H9 (cell line): ENCODE data around the gene MAP1LC3B. TPM values are rescaled to one million over a fixed set of nuclear protein-coding genes. Genes with fewer than 3 reads are reported as not detected.

Experiments used
- DNase-seq: peaks from one replicate; pipeline ENCODE4 v3.0.0-alpha.2; 2017
- H2AFZ ChIP-seq: one replicate; pipeline ENCODE4 v1.6.1; 2013; ENCODE audit warnings: mild to moderate bottlenecking, low read length, control low read depth, moderate library complexity
- H2AK5ac ChIP-seq: 2 replicates; pipeline ENCODE4 v1.6.1; 2013; ENCODE audit warnings: low read length, control low read depth, mixed read lengths; ENCODE audit not compliant: insufficient read length
- H2BK120ac ChIP-seq: one replicate; pipeline ENCODE4 v1.6.1; 2013; ENCODE audit warnings: low read depth, mild to moderate bottlenecking, low read length, control low read depth, inconsistent platforms; ENCODE audit not compliant: poor library complexity, severe bottlenecking
- H2BK12ac ChIP-seq: 2 replicates; pipeline ENCODE4 v1.6.1; 2013; ENCODE audit warnings: low read length, control low read depth, mixed read lengths, low read depth; ENCODE audit not compliant: insufficient read length
- H2BK15ac ChIP-seq: 2 replicates; pipeline ENCODE4 v1.6.1; 2013; ENCODE audit warnings: low read depth, low read length, control low read depth
- H2BK20ac ChIP-seq: one replicate; pipeline ENCODE4 v1.6.1; 2013; ENCODE audit warnings: low read depth, mild to moderate bottlenecking, low read length, control low read depth, inconsistent platforms; ENCODE audit not compliant: poor library complexity, severe bottlenecking
- H2BK5ac ChIP-seq: 2 replicates; pipeline ENCODE4 v1.6.1; 2013; ENCODE audit warnings: low read length, control low read depth, mixed read lengths; ENCODE audit not compliant: insufficient read length
- H3K14ac ChIP-seq: 2 replicates; pipeline ENCODE4 v1.6.1; 2013; ENCODE audit warnings: low read length, control low read depth; ENCODE audit not compliant: insufficient read depth
- H3K18ac ChIP-seq: 2 replicates; pipeline ENCODE4 v1.6.1; 2013; ENCODE audit warnings: low read depth, mild to moderate bottlenecking, mixed read lengths, low read length, control low read depth; ENCODE audit not compliant: insufficient read length
- H3K23ac ChIP-seq: 2 replicates; pipeline ENCODE4 v1.6.1; 2013; ENCODE audit warnings: low read length, control low read depth, mixed read lengths, low read depth; ENCODE audit not compliant: insufficient read length
- H3K23me2 ChIP-seq: 2 replicates; pipeline ENCODE4 v1.6.1; 2013; ENCODE audit warnings: low read depth, mild to moderate bottlenecking, mixed read lengths, low read length, control low read depth; ENCODE audit not compliant: insufficient read length, poor library complexity, severe bottlenecking
- H3K27ac ChIP-seq: 2 replicates; pipeline ENCODE4 v1.5.1; 2013; ENCODE audit warnings: low read length, control low read depth, mixed read lengths, low read depth; ENCODE audit not compliant: insufficient read length
- H3K27me3 ChIP-seq: 2 replicates; pipeline ENCODE4 v1.6.1; 2013; ENCODE audit warnings: low read length, control low read depth, inconsistent platforms; ENCODE audit not compliant: insufficient read depth
- H3K4ac ChIP-seq: 2 replicates; pipeline ENCODE4 v1.6.1; 2013; ENCODE audit warnings: low read depth, mild to moderate bottlenecking, control low read depth, inconsistent platforms, low read length, moderate library complexity
- H3K4me1 ChIP-seq: 2 replicates; pipeline ENCODE4 v1.6.1; 2013; ENCODE audit warnings: low read length, control low read depth, inconsistent platforms; ENCODE audit not compliant: insufficient read depth
- H3K4me2 ChIP-seq: 2 replicates; pipeline ENCODE4 v1.6.1; 2013; ENCODE audit warnings: low read length, control low read depth, mixed read lengths; ENCODE audit not compliant: insufficient read length, insufficient read depth
- H3K56ac ChIP-seq: 2 replicates; pipeline ENCODE4 v1.6.1; 2013; ENCODE audit warnings: low read depth, mild to moderate bottlenecking, mixed read lengths, low read length, control low read depth; ENCODE audit not compliant: insufficient read length
- H3K79me1 ChIP-seq: 2 replicates; pipeline ENCODE4 v1.6.1; 2013; ENCODE audit warnings: low read depth, mild to moderate bottlenecking, moderate library complexity, low read length, control low read depth, inconsistent platforms; ENCODE audit not compliant: insufficient read depth, poor library complexity, severe bottlenecking
- H3K79me2 ChIP-seq: 2 replicates; pipeline ENCODE4 v1.6.1; 2013; ENCODE audit warnings: low read length, control low read depth, inconsistent platforms; ENCODE audit not compliant: insufficient read depth
- H3K9ac ChIP-seq: 2 replicates; pipeline ENCODE4 v1.6.1; 2013; ENCODE audit warnings: low read length, control low read depth, mixed read lengths; ENCODE audit not compliant: insufficient read length; ENCODE audit errors: extremely low read depth
- H3K9me3 ChIP-seq: one replicate; pipeline ENCODE4 v1.6.1; 2013; ENCODE audit warnings: low read depth, low read length, inconsistent platforms; ENCODE audit not compliant: control insufficient read depth
- H3T11ph ChIP-seq: one replicate; pipeline ENCODE4 v1.6.1; 2013; ENCODE audit warnings: mild to moderate bottlenecking, low read length, control low read depth, inconsistent platforms
- H4K20me1 ChIP-seq: one replicate; pipeline ENCODE4 v1.6.1; 2013; ENCODE audit not compliant: control insufficient read depth, insufficient read length, insufficient read depth
- H4K5ac ChIP-seq: 2 replicates; pipeline ENCODE4 v1.6.1; 2013; ENCODE audit warnings: low read depth, mild to moderate bottlenecking, mixed read lengths, low read length, control low read depth; ENCODE audit not compliant: insufficient read length
- H4K8ac ChIP-seq: replicated peaks from 2 replicates; pipeline ENCODE4 v1.6.1; 2013; ENCODE audit warnings: low read length, control low read depth, mixed read lengths, low read depth; ENCODE audit not compliant: insufficient read length
- H4K91ac ChIP-seq: 2 replicates; pipeline ENCODE4 v1.6.1; 2013; ENCODE audit warnings: low read depth, mild to moderate bottlenecking, moderate library complexity, mixed read lengths, low read length, control low read depth; ENCODE audit not compliant: insufficient read length
- H3K27ac Mint-ChIP-seq, 3 experiments: 2 replicates in 2 of 3; 3 replicates in 1 of 3; pipeline ENCODE4 v1.8.0; 2020 to 2021; ENCODE audit warnings: mixed read lengths in 3 of 3, mild to moderate bottlenecking in 1 of 3, moderate library complexity in 1 of 3
- H3K27me3 Mint-ChIP-seq: 2 replicates; pipeline ENCODE4 v1.8.0; 2021; ENCODE audit warnings: low read depth, mild to moderate bottlenecking, moderate library complexity, mixed read lengths
- H3K36me3 Mint-ChIP-seq, 3 experiments: 2 replicates in 2 of 3; 3 replicates in 1 of 3; pipeline ENCODE4 v1.8.0; 2020 to 2021; ENCODE audit warnings: low read depth in 3 of 3, mixed read lengths in 3 of 3; ENCODE audit not compliant: insufficient read depth in 1 of 3
- H3K4me1 Mint-ChIP-seq, 2 experiments: 2 replicates each; pipeline ENCODE4 v1.8.0; 2020; ENCODE audit warnings: mixed read lengths in 2 of 2
- H3K4me3 Mint-ChIP-seq, 2 experiments: 2 replicates in 1 of 2; 3 replicates in 1 of 2; pipeline ENCODE4 v1.8.0; 2020 to 2021; ENCODE audit warnings: mild to moderate bottlenecking in 2 of 2, mixed read lengths in 2 of 2, moderate library complexity in 1 of 2
- H3K9me3 Mint-ChIP-seq, 2 experiments: 2 replicates in 1 of 2; 3 replicates in 1 of 2; pipeline ENCODE4 v1.8.0; 2020; ENCODE audit warnings: mild to moderate bottlenecking in 2 of 2, mixed read lengths in 2 of 2, moderate library complexity in 1 of 2
- CTCF ChIP-seq: fragments of 200-600 bp; sonication (generic); conservative IDR thresholded peaks from 3 replicates; pipeline ENCODE4 v1.8.0; 2021; ENCODE audit warnings: antibody characterized with exemption, mild to moderate bottlenecking
- WGBS: extraction: QIAGEN DNeasy Blood & Tissue Kit; methylation state at CpG from one replicate; pipeline ENCODE4 v1.1.7; 2013; ENCODE audit warnings: missing lambda C conversion rate, low lambda C conversion rate, mixed read lengths; ENCODE audit not compliant: insufficient read length; ENCODE audit errors: extremely low coverage; 5-methylcytosine and 5-hydroxymethylcytosine counted together
- total RNA-seq: library from RNA; stranded (reverse); gene quantifications from 2 replicates; pipeline ENCODE4 v1.2.1, GENCODE V29; 2021

Gene MAP1LC3B
- total RNA-seq, 1 experiment from 2014 or later = 47.1 TPM

- Histone ChIP-seq H3K79me2 (no peaks in the 10 kb centered on the region), H4K5ac (no peak overlapping the region), H3K18ac (no peak overlapping the region), H2AK5ac (no peak overlapping the region), H2AFZ (no peak overlapping the region), H3K23ac (no peak overlapping the region), H2BK12ac (no peak overlapping the region), H2BK20ac (no peak overlapping the region), H3K56ac (no peak overlapping the region), H3K9me3 (no peaks in the 10 kb centered on the region), H4K20me1 (no peaks in the 10 kb centered on the region), H3K79me1 (no peaks in the 10 kb centered on the region), H4K91ac (no peak overlapping the region), H2BK120ac (no peak overlapping the region), H3K4me1 (no peaks in the 10 kb centered on the region), H3T11ph (no peak overlapping the region), H3K27me3 (no peaks in the 10 kb centered on the region), H2BK5ac (no peak overlapping the region), H3K14ac (no peak overlapping the region), H3K4ac (no peak overlapping the region), H2BK15ac (no peak overlapping the region), H3K23me2 (no peaks in the 10 kb centered on the region), H3K27ac (no peak overlapping the region), H3K4me2 (no peak overlapping the region), H3K9ac (no peak overlapping the region), H4K8ac (no peak overlapping the region)
- no peaks in the 10 kb centered on the region for H3K9me3 Mint-ChIP-seq
- DNase-seq = no peak
- WGBS = no CpG with 5 or more reads among the region's 14 CpGs
- peak overlapping the region in 1 of 3 experiments; percentile 68; a peak in 2 of 7 replicates for H3K27ac Mint-ChIP-seq
- H3K4me1 Mint-ChIP-seq = peaks cover 0 to 3% of the 10 kb centered on the region in 2 experiments; a peak in 1 of 4 replicates
- no peaks in the 10 kb centered on the region for H3K27me3 Mint-ChIP-seq
- peaks cover 15 to 61% (median 47%) of the 10 kb centered on the region in 3 experiments for H3K36me3 Mint-ChIP-seq
- no peak overlapping the region for H3K4me3 Mint-ChIP-seq
- TF ChIP-seq CTCF = no peak
Measured at GRCh38 chr16:87453326-87453725, 61.2 kb downstream of the MAP1LC3B start.

Other genes starting within 250 kb of the MAP1LC3B start
- gene C16orf95, start 74.9 kb upstream of the MAP1LC3B start, total RNA-seq = 4.5 and 5.6 TPM in 2 replicates
- 24.2 and 26.6 TPM in 2 replicates for gene FBXO31, start 8.6 kb upstream of the MAP1LC3B start, total RNA-seq
- 27.6 and 27.7 TPM in 2 replicates for gene ZCCHC14, start 100.7 kb downstream of the MAP1LC3B start, total RNA-seq
- gene JPH3, start 210.2 kb downstream of the MAP1LC3B start, total RNA-seq = 30.3 and 32.7 TPM in 2 replicates